Stimulated activated effector memory CD8-positive, alpha-beta T cell treated with anti-CD3 and anti-CD28 coated beads, Interleukin-12 subunit alpha, Interleukin-12 subunit beta, amount 100 ng/mL, for 72 hours (primary cell): ENCODE results near the gene REEP1.

Source experiments
- ATAC-seq: fragments of 150-1000 bp; cut with Tn5 transposase; 2 replicates; pipeline ENCODE4 v1.10.0; 2021
- DNase-seq, 2 donors: peaks; one replicate each; pipeline ENCODE4 v3.0.0; 2021 to 2022; ENCODE audit warnings: low spot score in 2 of 2
- H3K27ac Mint-ChIP-seq: one replicate; pipeline ENCODE4 v1.8.0; 2022; ENCODE audit warnings: mild to moderate bottlenecking, mixed read lengths
- H3K36me3 Mint-ChIP-seq: one replicate; pipeline ENCODE4 v1.8.0; 2022; ENCODE audit warnings: mild to moderate bottlenecking, mixed read lengths
- H3K4me1 Mint-ChIP-seq: one replicate; pipeline ENCODE4 v1.8.0; 2022; ENCODE audit warnings: mixed read lengths
- H3K4me3 Mint-ChIP-seq: one replicate; pipeline ENCODE4 v1.8.0; 2022; ENCODE audit warnings: mild to moderate bottlenecking, mixed read lengths
- H3K9me3 Mint-ChIP-seq: one replicate; pipeline ENCODE4 v1.8.0; 2022; ENCODE audit warnings: mixed read lengths

Gene REEP1

GRCh38 chr2:86302320-86302719 is 35.1 kb downstream of the REEP1 start:
- Mint-ChIP-seq H3K4me1 (no peaks in the 10 kb centered on the region), H3K27ac (no peak overlapping the region), H3K9me3 (no peaks in the 10 kb centered on the region), H3K36me3 (no peaks in the 10 kb centered on the region), H3K4me3 (no peak overlapping the region)
- DNase-seq, result no peak
- no peak for ATAC-seq

- ATAC-seq (no peak), DNase-seq (no peak)
- Mint-ChIP-seq H3K4me3 (no peak overlapping the region), H3K9me3 (no peaks in the 10 kb centered on the region), H3K4me1 (no peaks in the 10 kb centered on the region), H3K27ac (no peak overlapping the region), H3K36me3 (no peaks in the 10 kb centered on the region)
Measured at GRCh38 chr2:86301711-86302202, 35.7 kb downstream of the REEP1 start.

- Mint-ChIP-seq H3K9me3 (no peaks in the 10 kb centered on the region), H3K27ac (no peak overlapping the region), H3K36me3 (no peaks in the 10 kb centered on the region), H3K4me1 (no peaks in the 10 kb centered on the region), H3K4me3 (no peak overlapping the region)
- no peak for ATAC-seq
- DNase-seq, result no peak
Measured at GRCh38 chr2:86301009-86301408, 36.4 kb downstream of the REEP1 start.

- no peak for ATAC-seq
- H3K4me3 Mint-ChIP-seq, result no peak overlapping the region
- no peaks in the 10 kb centered on the region for H3K36me3 Mint-ChIP-seq
- no peaks in the 10 kb centered on the region for H3K4me1 Mint-ChIP-seq
- H3K27ac Mint-ChIP-seq, result no peak overlapping the region
- no peaks in the 10 kb centered on the region for H3K9me3 Mint-ChIP-seq
- no peak for DNase-seq
Measured at GRCh38 chr2:86300496-86300895, 36.9 kb downstream of the REEP1 start.

- DNase-seq (no peak), ATAC-seq (no peak)
Measured at GRCh38 chr2:86298411-86299390, 38.7 kb downstream of the REEP1 start.

GRCh38 chr2:86297382-86298147 is 39.9 kb downstream of the REEP1 start:
- Mint-ChIP-seq H3K4me3 (no peak overlapping the region), H3K4me1 (no peaks in the 10 kb centered on the region), H3K36me3 (no peaks in the 10 kb centered on the region), H3K9me3 (no peaks in the 10 kb centered on the region), H3K27ac (no peak overlapping the region)
- ATAC-seq (peak; percentile 75), DNase-seq (no peak)

More at GRCh38 chr2:86298411-86299390, 38.7 kb downstream of the REEP1 start:
- H3K9me3 Mint-ChIP-seq, result no peaks in the 10 kb centered on the region
- no peak overlapping the region for H3K4me3 Mint-ChIP-seq
- H3K4me1 Mint-ChIP-seq, result no peaks in the 10 kb centered on the region
- H3K36me3 Mint-ChIP-seq, result no peaks in the 10 kb centered on the region
- H3K27ac Mint-ChIP-seq, result no peak overlapping the region

GRCh38 chr2:86296947-86297346 is 40.5 kb downstream of the REEP1 start:
- no peaks in the 10 kb centered on the region for H3K36me3 Mint-ChIP-seq
- H3K4me1 Mint-ChIP-seq, result no peaks in the 10 kb centered on the region
- H3K4me3 Mint-ChIP-seq, result no peak overlapping the region
- H3K9me3 Mint-ChIP-seq, result no peaks in the 10 kb centered on the region
- DNase-seq (no peak), ATAC-seq (no peak)
- H3K27ac Mint-ChIP-seq, result no peak overlapping the region

GRCh38 chr2:86295066-86295465 is 42.4 kb downstream of the REEP1 start:
- no peak overlapping the region for H3K4me3 Mint-ChIP-seq
- H3K9me3 Mint-ChIP-seq, result no peaks in the 10 kb centered on the region
- DNase-seq (no peak), ATAC-seq (no peak)
- H3K27ac Mint-ChIP-seq, result no peak overlapping the region
- H3K4me1 Mint-ChIP-seq, result no peaks in the 10 kb centered on the region
- H3K36me3 Mint-ChIP-seq, result no peaks in the 10 kb centered on the region

GRCh38 chr2:86293612-86294011 is 43.8 kb downstream of the REEP1 start:
- Mint-ChIP-seq H3K9me3 (no peaks in the 10 kb centered on the region), H3K4me3 (no peak overlapping the region), H3K27ac (no peak overlapping the region), H3K36me3 (no peaks in the 10 kb centered on the region), H3K4me1 (no peaks in the 10 kb centered on the region)
- ATAC-seq (no peak), DNase-seq (no peak)

GRCh38 chr2:86292571-86293515 is 44.6 kb downstream of the REEP1 start:
- no peak overlapping the region for H3K27ac Mint-ChIP-seq
- DNase-seq, result no peak
- no peak for ATAC-seq
- H3K9me3 Mint-ChIP-seq, result no peaks in the 10 kb centered on the region
- no peaks in the 10 kb centered on the region for H3K36me3 Mint-ChIP-seq
- no peaks in the 10 kb centered on the region for H3K4me1 Mint-ChIP-seq
- no peak overlapping the region for H3K4me3 Mint-ChIP-seq

GRCh38 chr2:86291328-86291662 is 46.1 kb downstream of the REEP1 start:
- no peak overlapping the region for H3K4me3 Mint-ChIP-seq

GRCh38 chr2:86290596-86291327 is 46.7 kb downstream of the REEP1 start:
- ATAC-seq, result no peak
- Mint-ChIP-seq H3K27ac (no peak overlapping the region), H3K9me3 (no peaks in the 10 kb centered on the region)

More at GRCh38 chr2:86291328-86291662, 46.1 kb downstream of the REEP1 start:
- Mint-ChIP-seq H3K9me3 (no peaks in the 10 kb centered on the region), H3K36me3 (no peaks in the 10 kb centered on the region), H3K4me1 (no peaks in the 10 kb centered on the region), H3K27ac (no peak overlapping the region)
- DNase-seq (no peak), ATAC-seq (no peak)

GRCh38 chr2:86286516-86286915 is 50.9 kb downstream of the REEP1 start:
- Mint-ChIP-seq H3K36me3 (no peaks in the 10 kb centered on the region), H3K4me3 (no peak overlapping the region), H3K4me1 (no peaks in the 10 kb centered on the region), H3K27ac (no peak overlapping the region), H3K9me3 (no peaks in the 10 kb centered on the region)
- no peak for ATAC-seq
- no peak for DNase-seq

More at GRCh38 chr2:86290596-86291327, 46.7 kb downstream of the REEP1 start:
- Mint-ChIP-seq H3K4me1 (no peaks in the 10 kb centered on the region), H3K4me3 (no peak overlapping the region), H3K36me3 (no peaks in the 10 kb centered on the region)
- no peak for DNase-seq

- Mint-ChIP-seq H3K4me3 (no peak overlapping the region), H3K36me3 (no peaks in the 10 kb centered on the region), H3K4me1 (no peaks in the 10 kb centered on the region), H3K9me3 (no peaks in the 10 kb centered on the region), H3K27ac (no peak overlapping the region)
- DNase-seq (no peak), ATAC-seq (no peak)
Measured at GRCh38 chr2:86285981-86286380, 51.4 kb downstream of the REEP1 start.
